IMR-90 (cell line): ENCODE results near the gene IGLL1. TPM values are rescaled to one million over a fixed set of nuclear protein-coding genes. Genes with fewer than 3 reads are reported as not detected.

ENCODE experiments used
- ATAC-seq: fragments of 200-7000 bp; cut with Tn5 transposase; 2 replicates; pipeline ENCODE4 v1.9.1; 2020; ENCODE audit warnings: low read depth, mild to moderate bottlenecking, moderate library complexity
- BruUV-seq: library from RNA; stranded (reverse); fragments of 400-500 nt; replicated peaks from 2 replicates; lab custom pipeline; 2021; lab: Mats Ljungman, UMichigan
- CTCF ChIA-PET: fragments of 300-600 bp; formaldehyde crosslinking; extraction: SDS; loops from one replicate; lab custom pipeline; 2021; ENCODE audit warnings: antibody characterized with exemption; lab: Yijun Ruan, JAX
- POLR2A ChIA-PET: fragments of 300-600 bp; sonication (Branson Sonifier 250); formaldehyde crosslinking; loops from one replicate; lab custom pipeline; 2022; ENCODE audit warnings: antibody characterized with exemption; ENCODE audit not compliant: unreplicated experiment; lab: Charles Lee
- DNase-seq: peaks from one replicate; pipeline ENCODE4 v3.0.0; 2013
- H2AFZ ChIP-seq: replicated peaks from 2 replicates; pipeline ENCODE3; 2013; ENCODE audit warnings: low read length, mild to moderate bottlenecking; ENCODE audit not compliant: poor library complexity
- H2AK5ac ChIP-seq: 2 replicates; pipeline ENCODE4 v1.6.1; 2013; ENCODE audit warnings: low read depth, low read length, inconsistent platforms
- H2AK9ac ChIP-seq: replicated peaks from 2 replicates; pipeline ENCODE3; 2013; ENCODE audit warnings: mild to moderate bottlenecking, low read depth, low read length, moderate library complexity; ENCODE audit not compliant: poor library complexity
- H2BK120ac ChIP-seq: 2 replicates; pipeline ENCODE4 v1.6.1; 2013; ENCODE audit warnings: low read depth, low read length, inconsistent platforms
- H2BK15ac ChIP-seq: 3 replicates; pipeline ENCODE4 v1.6.1; 2013; ENCODE audit warnings: low read depth, low read length, inconsistent platforms
- H2BK20ac ChIP-seq: 2 replicates; pipeline ENCODE4 v1.6.1; 2013; ENCODE audit warnings: low read depth, mild to moderate bottlenecking, inconsistent platforms, low read length, moderate library complexity
- H2BK5ac ChIP-seq: 2 replicates; pipeline ENCODE4 v1.6.1; 2013; ENCODE audit warnings: mild to moderate bottlenecking, low read depth, low read length, inconsistent platforms; ENCODE audit not compliant: poor library complexity, severe bottlenecking
- H3K14ac ChIP-seq: replicated peaks from 2 replicates; pipeline ENCODE4 v1.6.1; 2013; ENCODE audit warnings: low read depth, low read length, inconsistent platforms
- H3K18ac ChIP-seq: 2 replicates; pipeline ENCODE4 v1.6.1; 2013; ENCODE audit warnings: low read depth, low read length, control low read depth
- H3K23ac ChIP-seq: 2 replicates; pipeline ENCODE4 v1.6.1; 2013; ENCODE audit warnings: low read depth, low read length, inconsistent platforms
- H3K27ac ChIP-seq: 2 replicates; pipeline ENCODE4 v1.5.1; 2013; ENCODE audit warnings: mild to moderate bottlenecking, control low read depth, low read length; ENCODE audit not compliant: insufficient read depth
- H3K27me3 ChIP-seq: 2 replicates; pipeline ENCODE4 v1.6.1; 2013; ENCODE audit warnings: low read length; ENCODE audit not compliant: control insufficient read depth, insufficient read depth
- H3K36me3 ChIP-seq: 2 replicates; pipeline ENCODE4 v1.6.1; 2013; ENCODE audit warnings: low read length, mixed read lengths; ENCODE audit not compliant: control insufficient read depth, insufficient read depth
- H3K4ac ChIP-seq: 2 replicates; pipeline ENCODE4 v1.6.1; 2013; ENCODE audit warnings: low read depth, low read length, inconsistent platforms
- H3K4me1 ChIP-seq: 2 replicates; pipeline ENCODE4 v1.6.1; 2013; ENCODE audit warnings: low read length, mixed read lengths; ENCODE audit not compliant: control insufficient read depth, insufficient read depth
- H3K4me2 ChIP-seq: 2 replicates; pipeline ENCODE4 v1.6.1; 2013; ENCODE audit warnings: low read depth, mild to moderate bottlenecking, control low read depth, low read length, moderate library complexity
- H3K4me3 ChIP-seq: 2 replicates; pipeline ENCODE4 v1.5.1; 2013; ENCODE audit warnings: low read depth, mild to moderate bottlenecking, control low read depth, low read length, moderate library complexity; ENCODE audit not compliant: insufficient read depth
- H3K56ac ChIP-seq: 2 replicates; pipeline ENCODE4 v1.6.1; 2013; ENCODE audit warnings: low read length, inconsistent platforms; ENCODE audit not compliant: insufficient read depth; ENCODE audit errors: extremely low read depth
- H3K79me1 ChIP-seq, 2 experiments: 2 replicates each; pipeline ENCODE4 v1.6.1; 2013; ENCODE audit warnings: low read length in 2 of 2, inconsistent platforms in 1 of 2, low read depth in 1 of 2
- H3K9ac ChIP-seq: 2 replicates; pipeline ENCODE4 v1.6.1; 2013; ENCODE audit warnings: low read depth, low read length, control low read depth
- H3K9me1 ChIP-seq: 2 replicates; pipeline ENCODE4 v1.6.1; 2013; ENCODE audit warnings: low read length, inconsistent platforms; ENCODE audit not compliant: insufficient read depth
- H3K9me3 ChIP-seq: 2 replicates; pipeline ENCODE4 v1.6.1; 2013; ENCODE audit warnings: low read length; ENCODE audit not compliant: control insufficient read depth, insufficient read depth
- H4K20me1 ChIP-seq: 2 replicates; pipeline ENCODE4 v1.6.1; 2013; ENCODE audit warnings: low read length, inconsistent platforms; ENCODE audit not compliant: insufficient read depth
- H4K5ac ChIP-seq: 2 replicates; pipeline ENCODE4 v1.6.1; 2013; ENCODE audit warnings: mild to moderate bottlenecking, low read depth, low read length, control low read depth
- H4K8ac ChIP-seq, 2 experiments: 2 replicates each; pipeline ENCODE4 v1.6.1; 2013; ENCODE audit warnings: low read depth in 2 of 2, low read length in 2 of 2, control low read depth in 1 of 2, inconsistent platforms in 1 of 2
- H4K91ac ChIP-seq: 2 replicates; pipeline ENCODE4 v1.6.1; 2013; ENCODE audit warnings: low read depth, low read length, inconsistent platforms; ENCODE audit not compliant: insufficient read depth
- CEBPB ChIP-seq: IDR thresholded peaks from 2 replicates; pipeline ENCODE4 v1.6.1; 2012; ENCODE audit warnings: low read depth, low read length, improper control_type of control experiment
- FOS ChIP-seq: fragments of 150-350 bp; IDR thresholded peaks from 2 replicates; pipeline ENCODE4 v1.6.1; 2016; ENCODE audit warnings: low read depth, low read length
- MAFK ChIP-seq: IDR thresholded peaks from 2 replicates; pipeline ENCODE4 v1.6.1; 2012; ENCODE audit warnings: low read depth, low read length, improper control_type of control experiment
- MAZ ChIP-seq: IDR thresholded peaks from 2 replicates; pipeline ENCODE4 v1.6.1; 2012; ENCODE audit warnings: low read depth, mild to moderate bottlenecking, low read length, improper control_type of control experiment, moderate library complexity, borderline replicate concordance
- POLR2A ChIP-seq: IDR thresholded peaks from 2 replicates; pipeline ENCODE4 v1.6.1; 2012; ENCODE audit warnings: mild to moderate bottlenecking, low read depth, low read length
- RAD21 ChIP-seq: IDR thresholded peaks from 2 replicates; pipeline ENCODE4 v1.6.1; 2012; ENCODE audit warnings: low read length, improper control_type of control experiment
- RCOR1 ChIP-seq: IDR thresholded peaks from 2 replicates; pipeline ENCODE4 v1.6.1; 2012; ENCODE audit warnings: mild to moderate bottlenecking, low read length, improper control_type of control experiment; ENCODE audit not compliant: insufficient replicate concordance
- SMC3 ChIP-seq: fragments of 150-350 bp; IDR thresholded peaks from 2 replicates; pipeline ENCODE4 v1.6.1; 2016; ENCODE audit warnings: low read depth, mild to moderate bottlenecking, antibody characterized with exemption, low read length, moderate library complexity
- WGBS, 2 experiments: methylation state at CpG; one replicate each; pipeline versions ENCODE4 v1.1.5 to v1.1.7; 2013; ENCODE audit warnings: missing lambda C conversion rate in 2 of 2; ENCODE audit not compliant: insufficient read length in 1 of 2; ENCODE audit errors: extremely low coverage in 2 of 2; 5-methylcytosine and 5-hydroxymethylcytosine counted together
- dilution Hi-C: fragments of 300-500 bp; cut with HindIII; formaldehyde crosslinking; loops from one replicate; pipeline ENCODE4 v1.14.3; 2018; ENCODE audit warnings: low sequenced_read_pairs; ENCODE audit not compliant: unreplicated experiment
- in situ Hi-C: fragments of 300-500 bp; cut with MboI; formaldehyde crosslinking; loops from 3 replicates; pipeline ENCODE4 v1.14.3; 2019; ENCODE audit warnings: low sequenced_read_pairs, inconsistent platforms, mixed read lengths
- intact Hi-C: fragments of 100-400 bp; cut with micrococcal nuclease; formaldehyde crosslinking; loops from 2 replicates; pipeline ENCODE4 v1.10.0; 2022
- polyA plus RNA-seq, 3 experiments: library from polyadenylated mRNA; depleted of rRNA; stranded (reverse); fragments of >200 nt; gene quantifications; 2 replicates each; pipeline ENCODE4 v1.2.3, GENCODE V29; 2012; ENCODE audit warnings: low replicate concordance in 1 of 3
- total RNA-seq: library from RNA; depleted of rRNA; stranded (reverse); fragments of >200 nt; gene quantifications from 2 replicates; pipeline ENCODE4 v1.2.3, GENCODE V29; 2012
- TF ChIP-seq, protein P1 (sequence below): fragments of 150-350 bp; IDR thresholded peaks from 2 replicates; pipeline ENCODE4 v1.6.1; 2017; ENCODE audit warnings: mild to moderate bottlenecking, antibody characterized with exemption, low read length, low read depth
- TF ChIP-seq, protein P2 (sequence below): fragments of 150-350 bp; IDR thresholded peaks from 2 replicates; pipeline ENCODE4 v1.6.1; 2016; ENCODE audit warnings: low read depth, mild to moderate bottlenecking, low read length, moderate library complexity, borderline replicate concordance

IGLL1 gene
- total and polyA plus RNA-seq, 2 of the 4 experiments (the other 2 are of a cell fraction): not detected

DNA sequence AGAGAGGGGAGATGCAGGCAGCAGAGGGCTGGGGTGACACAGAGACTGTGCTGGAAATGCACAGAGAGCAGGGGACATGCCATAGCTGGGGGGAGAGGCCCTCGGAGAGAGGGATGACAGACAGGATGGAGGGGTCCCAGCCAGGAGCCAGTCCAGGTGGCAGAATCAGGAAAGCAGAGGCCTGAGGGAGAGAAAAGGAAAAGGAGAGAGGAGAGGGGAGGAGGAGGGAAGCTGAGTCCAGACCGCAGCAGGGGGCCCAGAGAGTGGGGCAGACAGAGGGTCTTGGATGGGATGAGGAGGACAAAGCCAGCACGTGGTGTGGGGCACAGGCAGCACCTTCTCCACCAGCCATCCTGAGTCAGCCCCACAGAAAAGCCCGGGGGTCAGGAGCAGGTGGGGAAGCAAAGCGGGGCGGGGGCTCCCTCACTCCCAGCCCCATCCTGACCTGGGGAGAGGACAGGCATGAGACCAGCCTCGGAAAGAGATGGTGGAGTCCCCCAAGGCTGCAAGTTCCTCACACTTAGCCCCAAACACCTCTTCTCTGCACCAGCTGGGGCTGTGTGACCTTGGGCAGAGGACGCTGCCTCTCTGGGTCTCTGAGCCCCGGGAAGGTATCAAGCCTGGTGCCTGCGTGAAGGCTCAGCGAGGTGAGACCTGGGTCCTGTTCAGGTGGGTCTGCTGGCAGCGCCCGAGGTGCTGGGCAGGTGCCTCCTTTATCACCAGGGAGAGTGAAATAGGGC is 48.0 kb downstream of the IGLL1 start:
- H3K4me3 ChIP-seq: no peak overlapping the region
- intact Hi-C loops: no loop called here
- no peak overlapping the region for H3K9ac ChIP-seq
- no peak overlapping the region for H2AK5ac ChIP-seq
- H3K56ac ChIP-seq: no peak overlapping the region
- H3K4ac ChIP-seq: no peak overlapping the region
- in situ Hi-C loops: no loop called here
- no peak overlapping the region for H2BK20ac ChIP-seq
- no peak overlapping the region for H3K18ac ChIP-seq
- H4K91ac ChIP-seq: no peak overlapping the region
- ATAC-seq (no peak), DNase-seq (no peak)
- no peak overlapping the region for H2AFZ ChIP-seq
- H3K79me1 ChIP-seq: no peaks in the 10 kb centered on the region
- no peak overlapping the region for H4K8ac ChIP-seq
- no peak overlapping the region for H2BK15ac ChIP-seq
- H3K4me1 ChIP-seq: no peaks in the 10 kb centered on the region
- H2AK9ac ChIP-seq: no peak overlapping the region
- no peaks in the 10 kb centered on the region for H3K9me3 ChIP-seq
- no peak overlapping the region for H3K23ac ChIP-seq
- H3K4me2 ChIP-seq: no peak overlapping the region
- no peaks in the 10 kb centered on the region for H3K9me1 ChIP-seq
- H4K20me1 ChIP-seq: no peaks in the 10 kb centered on the region; the same call in 1 of the 2 replicates
- no peak overlapping the region for H4K5ac ChIP-seq
- H3K27me3 ChIP-seq: peaks cover 33% of the 10 kb centered on the region
- ChIA-PET CTCF (no interaction called here), POLR2A (no interaction called here)
- no peak overlapping the region for H3K14ac ChIP-seq
- H2BK120ac ChIP-seq: no peak overlapping the region
- dilution Hi-C loops: no loop called here
- no peak overlapping the region for H3K27ac ChIP-seq
- no peak overlapping the region for H2BK5ac ChIP-seq
- no TSS peak for BruUV-seq
- WGBS, 2 experiments: 66% methylated on average over 4 of the region's 13 CpGs; no CpG with 5 or more reads in 1 of the 2 experiments
- no peaks in the 10 kb centered on the region for H3K36me3 ChIP-seq
- TF ChIP-seq CEBPB: no peak
- TF ChIP-seq, protein P1, sequence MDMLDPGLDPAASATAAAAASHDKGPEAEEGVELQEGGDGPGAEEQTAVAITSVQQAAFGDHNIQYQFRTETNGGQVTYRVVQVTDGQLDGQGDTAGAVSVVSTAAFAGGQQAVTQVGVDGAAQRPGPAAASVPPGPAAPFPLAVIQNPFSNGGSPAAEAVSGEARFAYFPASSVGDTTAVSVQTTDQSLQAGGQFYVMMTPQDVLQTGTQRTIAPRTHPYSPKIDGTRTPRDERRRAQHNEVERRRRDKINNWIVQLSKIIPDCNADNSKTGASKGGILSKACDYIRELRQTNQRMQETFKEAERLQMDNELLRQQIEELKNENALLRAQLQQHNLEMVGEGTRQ: no peak
- no peak for TF ChIP-seq SMC3
- TF ChIP-seq, protein P2, sequence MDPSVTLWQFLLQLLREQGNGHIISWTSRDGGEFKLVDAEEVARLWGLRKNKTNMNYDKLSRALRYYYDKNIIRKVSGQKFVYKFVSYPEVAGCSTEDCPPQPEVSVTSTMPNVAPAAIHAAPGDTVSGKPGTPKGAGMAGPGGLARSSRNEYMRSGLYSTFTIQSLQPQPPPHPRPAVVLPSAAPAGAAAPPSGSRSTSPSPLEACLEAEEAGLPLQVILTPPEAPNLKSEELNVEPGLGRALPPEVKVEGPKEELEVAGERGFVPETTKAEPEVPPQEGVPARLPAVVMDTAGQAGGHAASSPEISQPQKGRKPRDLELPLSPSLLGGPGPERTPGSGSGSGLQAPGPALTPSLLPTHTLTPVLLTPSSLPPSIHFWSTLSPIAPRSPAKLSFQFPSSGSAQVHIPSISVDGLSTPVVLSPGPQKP: no peak
- no peak for TF ChIP-seq MAZ
- no peak for TF ChIP-seq RAD21
- no peak for TF ChIP-seq MAFK
- TF ChIP-seq FOS: no peak
- no peak for TF ChIP-seq POLR2A
- TF ChIP-seq RCOR1: no peak
